Kidney capillary endothelial cell (primary cell): ENCODE measurements around the gene PCED1B.
"Not testable (repeated sequence)": the region's sequence is repeated elsewhere in the genome, so short reads cannot be mapped to it uniquely, and the experiment has no call there.

Experiments
- DNase-seq: peaks from one replicate; pipeline ENCODE4 v3.0.0-alpha.2; 2018; ENCODE audit warnings: low spot score

Gene PCED1B

GRCh38 chr12:47165934-47166333 lies 86.5 kb downstream of the PCED1B start:
- DNase-seq = no peak

- no peak for DNase-seq
Measured at GRCh38 chr12:47166365-47166764, 86.9 kb downstream of the PCED1B start.

GRCh38 chr12:47170281-47170680 lies 90.9 kb downstream of the PCED1B start:
- DNase-seq = not testable (repeated sequence)

- DNase-seq = no peak
Measured at GRCh38 chr12:47178014-47178413, 98.6 kb downstream of the PCED1B start.

- not testable (repeated sequence) for DNase-seq
Measured at GRCh38 chr12:47182164-47182938, 102.9 kb downstream of the PCED1B start.

- DNase-seq = no peak
Measured at GRCh38 chr12:47184229-47184628, 104.8 kb downstream of the PCED1B start.

GRCh38 chr12:47184813-47185212 lies 105.4 kb downstream of the PCED1B start:
- DNase-seq = no peak

GRCh38 chr12:47186246-47186645 lies 106.8 kb downstream of the PCED1B start:
- DNase-seq = no peak

GRCh38 chr12:47188576-47189441 lies 109.4 kb downstream of the PCED1B start:
- DNase-seq = no peak

GRCh38 chr12:47189728-47190127 lies 110.3 kb downstream of the PCED1B start:
- DNase-seq = no peak

- DNase-seq = no peak
Measured at GRCh38 chr12:47190271-47190750, 110.9 kb downstream of the PCED1B start.

- no peak for DNase-seq
Measured at GRCh38 chr12:47190905-47191304, 111.5 kb downstream of the PCED1B start.

- DNase-seq = no peak
Measured at GRCh38 chr12:47192051-47192450, 112.6 kb downstream of the PCED1B start.

GRCh38 chr12:47193066-47193465 lies 113.6 kb downstream of the PCED1B start:
- no peak for DNase-seq

GRCh38 chr12:47194501-47194900 lies 115.1 kb downstream of the PCED1B start:
- no peak for DNase-seq

- no peak for DNase-seq
Measured at GRCh38 chr12:47200446-47200845, 121.0 kb downstream of the PCED1B start.

- DNase-seq = not testable (repeated sequence)
Measured at GRCh38 chr12:47201190-47201589, 121.8 kb downstream of the PCED1B start.

- DNase-seq = no peak
Measured at GRCh38 chr12:47202176-47202575, 122.8 kb downstream of the PCED1B start.

- no peak for DNase-seq
Measured at GRCh38 chr12:47205532-47206449, 126.4 kb downstream of the PCED1B start.

- no peak for DNase-seq
Measured at GRCh38 chr12:47206450-47207339, 127.3 kb downstream of the PCED1B start.

- peak; percentile 23 for DNase-seq
Measured at GRCh38 chr12:47207340-47207717, 127.9 kb downstream of the PCED1B start.
